Neuronal stem cell (in vitro differentiated cells): ENCODE measurements around the gene LIN7C.
A peak's percentile ranks its signal among the peaks of the same experiment; 100 is the strongest.

Source experiments
- DNase-seq: peaks from one replicate; pipeline ENCODE4 v3.0.0-alpha.2; 2013; ENCODE audit warnings: low spot score
- H2AFZ ChIP-seq: one replicate; pipeline ENCODE4 v1.6.1; 2013; ENCODE audit warnings: mild to moderate bottlenecking, low read length, inconsistent platforms
- H2AK5ac ChIP-seq: 2 replicates; pipeline ENCODE4 v1.6.1; 2013; ENCODE audit warnings: low read depth, mild to moderate bottlenecking, inconsistent platforms, low read length, moderate library complexity, mixed read lengths
- H2BK120ac ChIP-seq: 2 replicates; pipeline ENCODE4 v1.6.1; 2013; ENCODE audit warnings: low read depth, mild to moderate bottlenecking, inconsistent platforms, low read length, moderate library complexity, mixed read lengths
- H2BK12ac ChIP-seq: one replicate; pipeline ENCODE4 v1.6.1; 2013; ENCODE audit warnings: low read length, inconsistent platforms
- H2BK15ac ChIP-seq: 2 replicates; pipeline ENCODE4 v1.6.1; 2013; ENCODE audit warnings: mild to moderate bottlenecking, low read length, inconsistent platforms, mixed read lengths
- H2BK5ac ChIP-seq: one replicate; pipeline ENCODE4 v1.6.1; 2013; ENCODE audit warnings: inconsistent platforms, mild to moderate bottlenecking, low read length, moderate library complexity
- H3K14ac ChIP-seq: one replicate; pipeline ENCODE4 v1.6.1; 2013; ENCODE audit warnings: low read length, inconsistent platforms
- H3K18ac ChIP-seq: 2 replicates; pipeline ENCODE4 v1.6.1; 2013; ENCODE audit warnings: low read length, inconsistent platforms
- H3K23ac ChIP-seq: 2 replicates; pipeline ENCODE4 v1.6.1; 2013; ENCODE audit warnings: low read depth, mild to moderate bottlenecking, mixed read lengths, low read length, inconsistent platforms; ENCODE audit not compliant: poor library complexity
- H3K27ac ChIP-seq: replicated peaks from 3 replicates; pipeline ENCODE4 v1.5.1; 2013; ENCODE audit warnings: low read length, inconsistent platforms
- H3K27me3 ChIP-seq, 3 experiments: 2 replicates each; pipeline ENCODE4 v1.6.1; 2013; ENCODE audit warnings: low read length in 3 of 3, mild to moderate bottlenecking in 2 of 3, inconsistent platforms in 1 of 3, low read depth in 1 of 3, mixed read lengths in 1 of 3, moderate library complexity in 1 of 3; ENCODE audit not compliant: control insufficient read depth in 3 of 3, insufficient read depth in 3 of 3
- H3K36me3 ChIP-seq, 2 donors: replicated peaks in 1 of 2; 2 replicates each; pipeline ENCODE4 v1.6.1; 2013; ENCODE audit warnings: low read length in 2 of 2; ENCODE audit not compliant: control insufficient read depth in 2 of 2, insufficient read depth in 2 of 2
- H3K4ac ChIP-seq: 2 replicates; pipeline ENCODE4 v1.6.1; 2013; ENCODE audit warnings: inconsistent platforms, mild to moderate bottlenecking, low read length, moderate library complexity
- H3K4me1 ChIP-seq, 2 donors: 1 replicate in 1 of 2; 2 replicates in 1 of 2; pipeline ENCODE4 v1.6.1; 2013; ENCODE audit warnings: low read length in 2 of 2, low read depth in 1 of 2; ENCODE audit not compliant: control insufficient read depth in 2 of 2, insufficient read depth in 1 of 2
- H3K4me2 ChIP-seq: one replicate; pipeline ENCODE4 v1.6.1; 2013; ENCODE audit warnings: mild to moderate bottlenecking, low read length, inconsistent platforms; ENCODE audit not compliant: insufficient read depth, poor library complexity, severe bottlenecking
- H3K4me3 ChIP-seq, 2 donors: 2 replicates each; pipeline ENCODE4 v1.5.1; 2013; ENCODE audit warnings: low read length in 2 of 2, mild to moderate bottlenecking in 2 of 2, inconsistent platforms in 1 of 2, moderate library complexity in 1 of 2
- H3K79me1 ChIP-seq: one replicate; pipeline ENCODE4 v1.6.1; 2013; ENCODE audit warnings: low read depth, mild to moderate bottlenecking, inconsistent platforms, low read length, moderate library complexity
- H3K9ac ChIP-seq: one replicate; pipeline ENCODE4 v1.6.1; 2013; ENCODE audit warnings: mild to moderate bottlenecking, low read depth, low read length, inconsistent platforms; ENCODE audit not compliant: poor library complexity
- H3K9me3 ChIP-seq, 2 donors: replicated peaks in 1 of 2; 2 replicates each; pipeline versions ENCODE3 to v1.6.1; 2013; ENCODE audit warnings: low read length in 2 of 2, mild to moderate bottlenecking in 2 of 2, inconsistent platforms in 1 of 2, low read depth in 1 of 2, mixed read lengths in 1 of 2, moderate library complexity in 1 of 2; ENCODE audit not compliant: control insufficient read depth in 2 of 2, insufficient read depth in 1 of 2
- H4K8ac ChIP-seq: one replicate; pipeline ENCODE4 v1.6.1; 2013; ENCODE audit warnings: low read depth, mild to moderate bottlenecking, inconsistent platforms, low read length, moderate library complexity
- H4K91ac ChIP-seq: one replicate; pipeline ENCODE4 v1.6.1; 2013; ENCODE audit warnings: low read length, low read depth, mild to moderate bottlenecking, inconsistent platforms; ENCODE audit not compliant: poor library complexity
- WGBS, 2 donors: extraction: QIAGEN DNeasy Blood & Tissue Kit; methylation state at CpG; one replicate each; pipeline ENCODE4 v1.1.7; 2013; ENCODE audit warnings: missing lambda C conversion rate in 2 of 2, mixed read lengths in 1 of 2; ENCODE audit not compliant: insufficient read length in 2 of 2, insufficient replicate concordance in 1 of 2; ENCODE audit errors: extremely low coverage in 2 of 2; 5-methylcytosine and 5-hydroxymethylcytosine counted together

The LIN7C gene

GRCh38 chr11:27470166-27470565 lies 36.4 kb downstream of the LIN7C start:
- Histone ChIP-seq H3K4me2 (peak overlapping the region; percentile 59), H3K27ac (no peak overlapping the region), H4K91ac (no peak overlapping the region), H2BK15ac (no peak overlapping the region), H2AK5ac (no peak overlapping the region), H2AFZ (no peak overlapping the region), H3K23ac (no peak overlapping the region), H2BK5ac (no peak overlapping the region), H2BK120ac (no peak overlapping the region), H3K9ac (no peak overlapping the region), H3K36me3 (no peaks in the 10 kb centered on the region), H3K14ac (no peak overlapping the region), H3K18ac (no peak overlapping the region), H3K79me1 (no peaks in the 10 kb centered on the region), H3K4me1 (peaks cover 9 to 39% of the 10 kb centered on the region in 2 donors), H3K4me3 (peak overlapping the region; percentile 64 to 89), H3K4ac (no peak overlapping the region), H3K27me3 (no peaks in the 10 kb centered on the region), H2BK12ac (no peak overlapping the region), H4K8ac (no peak overlapping the region), H3K9me3 (peaks cover 0 to 4% of the 10 kb centered on the region in 2 donors)
- no CpG with 5 or more reads among the region's 3 CpGs for WGBS, 2 donors
- DNase-seq, result no peak

GRCh38 chr11:27468995-27469695 lies 37.4 kb downstream of the LIN7C start:
- no peak overlapping the region for H2BK120ac ChIP-seq

GRCh38 chr11:27468209-27468994 lies 38.2 kb downstream of the LIN7C start:
- no peak overlapping the region for H2AK5ac ChIP-seq
- H3K4me1 ChIP-seq, result peaks cover 12 to 51% of the 10 kb centered on the region in 2 donors
- H3K4me3 ChIP-seq, result no peak overlapping the region
- no peak overlapping the region for H2AFZ ChIP-seq
- no peaks in the 10 kb centered on the region for H3K27me3 ChIP-seq
- H2BK12ac ChIP-seq, result no peak overlapping the region
- no peak overlapping the region for H4K91ac ChIP-seq
- H2BK120ac ChIP-seq, result no peak overlapping the region
- peak overlapping the region; percentile 3 for H3K4me2 ChIP-seq
- no CpG with 5 or more reads among the region's 5 CpGs for WGBS, 2 donors
- no peak overlapping the region for H3K18ac ChIP-seq
- H3K23ac ChIP-seq, result no peak overlapping the region
- DNase-seq, result no peak
- no peaks in the 10 kb centered on the region for H3K36me3 ChIP-seq
- H3K4ac ChIP-seq, result no peak overlapping the region
- H4K8ac ChIP-seq, result no peak overlapping the region
- H3K9ac ChIP-seq, result no peak overlapping the region
- no peaks in the 10 kb centered on the region for H3K79me1 ChIP-seq
- no peak overlapping the region for H3K14ac ChIP-seq
- H3K9me3 ChIP-seq, result peaks cover 0 to 2% of the 10 kb centered on the region in 2 donors
- no peak overlapping the region for H3K27ac ChIP-seq
- no peak overlapping the region for H2BK15ac ChIP-seq
- no peak overlapping the region for H2BK5ac ChIP-seq

More at GRCh38 chr11:27468995-27469695, 37.4 kb downstream of the LIN7C start:
- Histone ChIP-seq H3K4ac (no peak overlapping the region), H3K4me2 (peak overlapping the region; percentile 59), H3K9ac (no peak overlapping the region), H3K9me3 (peaks cover 0 to 4% of the 10 kb centered on the region in 2 donors), H3K14ac (no peak overlapping the region), H4K8ac (no peak overlapping the region), H3K36me3 (no peaks in the 10 kb centered on the region), H3K23ac (no peak overlapping the region), H4K91ac (no peak overlapping the region), H2BK12ac (no peak overlapping the region), H3K4me3 (peak overlapping the region in 1 of 2 donors; percentile 51), H3K27ac (peak overlapping the region; percentile 15), H2AK5ac (no peak overlapping the region), H2BK5ac (no peak overlapping the region), H3K18ac (no peak overlapping the region), H2BK15ac (no peak overlapping the region), H3K79me1 (no peaks in the 10 kb centered on the region), H2AFZ (no peak overlapping the region), H3K27me3 (no peaks in the 10 kb centered on the region), H3K4me1 (peaks cover 11 to 48% of the 10 kb centered on the region in 2 donors)
- DNase-seq, result no peak
- WGBS, 2 donors, result no CpG with 5 or more reads among the region's 8 CpGs
